GM18505 (cell line): ENCODE data around the gene PDE8A.
"Not testable (repeated sequence)": the region's sequence is repeated elsewhere in the genome, so short reads cannot be mapped to it uniquely, and the experiment has no call there.

Source experiments
- ATAC-seq: cut with Tn5 transposase; IDR thresholded peaks from one replicate; pipeline ENCODE4 v1.9.1; 2021; ENCODE audit not compliant: unreplicated experiment
- POLR2A ChIP-seq: IDR thresholded peaks from 4 replicates; pipeline ENCODE4 v1.6.1; 2011; ENCODE audit warnings: borderline replicate concordance; ENCODE audit not compliant: insufficient read depth, insufficient read length; ENCODE audit errors: extremely low read depth

PDE8A gene

GRCh38 chr15:85174521-85174920, 192.9 kb downstream of the PDE8A start:
- no peak for ATAC-seq
- TF ChIP-seq POLR2A = no peak

- not testable (repeated sequence) for ATAC-seq
Measured at GRCh38 chr15:85177042-85177515, 195.4 kb downstream of the PDE8A start.

- TF ChIP-seq POLR2A = no peak
- ATAC-seq = no peak
Measured at GRCh38 chr15:85178308-85178707, 196.7 kb downstream of the PDE8A start.

GRCh38 chr15:85179700-85180099, 198.0 kb downstream of the PDE8A start:
- ATAC-seq = no peak
- no peak for TF ChIP-seq POLR2A

GRCh38 chr15:85185350-85185749, 203.7 kb downstream of the PDE8A start:
- not testable (repeated sequence) for ATAC-seq

- ATAC-seq = not testable (repeated sequence)
Measured at GRCh38 chr15:85188171-85188577, 206.5 kb downstream of the PDE8A start.
